SH-SY5Y (cell line): ENCODE results near the gene LARP1.

ENCODE experiments used
- GATA2 ChIP-seq: IDR thresholded peaks from 2 replicates; pipeline ENCODE4 v1.6.1; 2011; ENCODE audit warnings: mild to moderate bottlenecking, low read depth, low read length
- GATA3 ChIP-seq: IDR thresholded peaks from 2 replicates; pipeline ENCODE4 v1.6.1; 2011; ENCODE audit warnings: low read depth, mild to moderate bottlenecking, low read length, moderate library complexity

GRCh38 chr5:154770111-154770510 lies 14.9 kb downstream of the LARP1 start:
- no peak for TF ChIP-seq GATA2
- no peak for TF ChIP-seq GATA3
